GM12872 (cell line): ENCODE measurements around the gene KRT4.

Experiments
- CTCF ChIP-seq: IDR thresholded peaks from 3 replicates; pipeline ENCODE4 v1.5.1; 2011; ENCODE audit warnings: low read depth, mild to moderate bottlenecking, low read length, moderate library complexity; ENCODE audit not compliant: insufficient read depth

Gene KRT4

GRCh38 chr12:52828591-52829021 lies 14.7 kb upstream of the KRT4 start:
- TF ChIP-seq CTCF = no peak

- TF ChIP-seq CTCF = no peak
These were observed 14.2 kb upstream of the KRT4 start for GRCh38 chr12:52828156-52828555.

- no peak for TF ChIP-seq CTCF
These were observed 13.7 kb upstream of the KRT4 start for GRCh38 chr12:52827499-52828090.

- no peak for TF ChIP-seq CTCF
These were observed 12.9 kb upstream of the KRT4 start for GRCh38 chr12:52826611-52827498.

- no peak for TF ChIP-seq CTCF
These were observed 12.0 kb upstream of the KRT4 start for GRCh38 chr12:52825961-52826360.

- TF ChIP-seq CTCF = no peak
These were observed 11.0 kb upstream of the KRT4 start for GRCh38 chr12:52824741-52825410.

- TF ChIP-seq CTCF = no peak
These were observed 10.0 kb upstream of the KRT4 start for GRCh38 chr12:52823761-52824450.
